ENCODE results near the gene PRKAB1.
"Not testable (repeated sequence)": the region's sequence is repeated elsewhere in the genome, so short reads cannot be mapped to it uniquely, and the experiment has no call there.

Gene PRKAB1

DNA sequence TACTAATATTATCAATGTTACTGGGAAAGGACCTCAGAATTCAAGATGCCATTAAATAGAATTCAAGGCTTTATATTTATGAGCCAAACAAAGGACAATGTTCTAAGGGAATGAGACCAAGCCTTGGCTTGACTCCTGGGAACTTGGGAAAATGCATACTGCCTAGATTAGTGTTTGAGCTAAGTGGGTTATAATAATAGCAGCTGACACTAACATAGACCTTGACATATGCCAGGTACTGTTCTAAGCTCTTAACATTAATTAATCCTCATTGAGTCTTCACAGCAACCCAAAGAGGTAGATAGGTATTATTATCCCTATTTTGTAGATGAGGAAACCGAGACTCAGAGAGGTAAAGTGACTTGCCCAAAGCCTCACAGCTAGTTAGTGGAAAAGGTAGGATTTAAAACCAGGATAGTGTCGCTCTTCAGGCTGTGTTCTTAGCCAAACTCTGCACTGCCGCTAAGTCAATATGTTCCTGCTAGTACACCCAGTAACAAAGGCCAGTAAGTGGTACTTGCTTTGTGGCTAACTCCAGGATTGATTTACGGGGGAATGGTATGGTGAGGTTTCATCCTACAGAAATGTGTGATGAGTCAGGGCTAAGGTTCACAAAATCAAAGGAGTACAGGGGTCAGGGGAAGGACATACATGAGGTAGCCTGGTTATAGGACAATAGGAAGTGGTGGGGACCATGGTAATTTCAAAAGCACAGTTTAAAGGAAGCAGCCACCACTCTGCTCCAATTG is 35.8 kb upstream of the PRKAB1 start:
- 91 to 93% methylated on average over 4 of the region's 4 CpGs for WGBS, 2 experiments
- Histone ChIP-seq H3K36me3 (ENCODE audit: control insufficient read depth, insufficient read depth, low read length) (no peaks in the 10 kb centered on the region), H3K4me3 (ENCODE audit: insufficient read depth, low read depth, low read length) (no peak overlapping the region), H3K9me3 (ENCODE audit: control insufficient read depth, low read length) (no peaks in the 10 kb centered on the region), H3K27me3 (ENCODE audit: control insufficient read depth, insufficient read depth, low read length, poor library complexity, severe bottlenecking) (no peaks in the 10 kb centered on the region), H3K27ac (ENCODE audit: insufficient read depth, low read depth, low read length, poor library complexity, severe bottlenecking) (no peak overlapping the region), H3K4me1 (ENCODE audit: control insufficient read depth, insufficient read depth, low read length) (no peaks in the 10 kb centered on the region)

- no peak overlapping the region for H3K27ac ChIP-seq (ENCODE audit: insufficient read depth, low read depth, low read length, poor library complexity, severe bottlenecking)
- H3K9me3 ChIP-seq (ENCODE audit: control insufficient read depth, low read length), result no peaks in the 10 kb centered on the region
- WGBS, 2 experiments, result 85 to 88% methylated on average over 6 of the region's 6 CpGs
- H3K4me3 ChIP-seq (ENCODE audit: insufficient read depth, low read depth, low read length), result no peak overlapping the region
- no peaks in the 10 kb centered on the region for H3K27me3 ChIP-seq (ENCODE audit: control insufficient read depth, insufficient read depth, low read length, poor library complexity, severe bottlenecking)
- no peaks in the 10 kb centered on the region for H3K4me1 ChIP-seq (ENCODE audit: control insufficient read depth, insufficient read depth, low read length)
- no peaks in the 10 kb centered on the region for H3K36me3 ChIP-seq (ENCODE audit: control insufficient read depth, insufficient read depth, low read length)
Observed at GRCh38 chr12:119634743-119635142, 33.2 kb upstream of the PRKAB1 start.

DNA sequence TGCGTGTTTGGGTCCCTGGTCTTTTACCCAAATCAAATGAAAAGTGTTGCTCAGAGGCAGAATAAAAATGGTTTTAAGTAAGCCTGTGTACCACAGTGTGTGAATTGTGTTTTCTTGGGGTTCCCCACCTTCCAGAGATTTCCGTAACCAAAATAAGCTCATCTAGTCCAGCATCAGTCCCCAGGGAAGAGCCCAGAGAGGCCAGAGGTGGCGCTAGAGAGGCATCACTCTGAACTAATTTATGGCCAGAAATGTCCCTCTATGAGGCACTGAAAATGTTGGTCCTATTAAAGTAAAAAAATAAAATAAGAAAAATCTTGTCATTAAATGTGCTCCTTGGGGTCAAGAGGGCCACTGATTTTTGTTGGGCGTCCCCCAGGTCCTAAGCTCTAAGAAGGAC is 24.9 kb upstream of the PRKAB1 start:
- Histone ChIP-seq H3K4me1 (ENCODE audit: control insufficient read depth, insufficient read depth, low read length) (no peaks in the 10 kb centered on the region), H3K27me3 (ENCODE audit: control insufficient read depth, insufficient read depth, low read length, poor library complexity, severe bottlenecking) (no peaks in the 10 kb centered on the region), H3K27ac (ENCODE audit: insufficient read depth, low read depth, low read length, poor library complexity, severe bottlenecking) (no peak overlapping the region), H3K9me3 (ENCODE audit: control insufficient read depth, low read length) (no peaks in the 10 kb centered on the region), H3K4me3 (ENCODE audit: insufficient read depth, low read depth, low read length) (no peak overlapping the region), H3K36me3 (ENCODE audit: control insufficient read depth, insufficient read depth, low read length) (no peaks in the 10 kb centered on the region)
- 70 to 81% methylated on average over 4 of the region's 4 CpGs for WGBS, 2 experiments

GRCh38 chr12:119644930-119645329 is 23.0 kb upstream of the PRKAB1 start:
- H3K27ac ChIP-seq (ENCODE audit: insufficient read depth, low read depth, low read length, poor library complexity, severe bottlenecking), result no peak overlapping the region
- H3K4me3 ChIP-seq (ENCODE audit: insufficient read depth, low read depth, low read length), result no peak overlapping the region
- no peaks in the 10 kb centered on the region for H3K36me3 ChIP-seq (ENCODE audit: control insufficient read depth, insufficient read depth, low read length)
- H3K27me3 ChIP-seq (ENCODE audit: control insufficient read depth, insufficient read depth, low read length, poor library complexity, severe bottlenecking), result no peaks in the 10 kb centered on the region
- WGBS, 2 experiments, result 88 to 91% methylated on average over 3 of the region's 3 CpGs
- no peaks in the 10 kb centered on the region for H3K4me1 ChIP-seq (ENCODE audit: control insufficient read depth, insufficient read depth, low read length)
- no peaks in the 10 kb centered on the region for H3K9me3 ChIP-seq (ENCODE audit: control insufficient read depth, low read length)

GRCh38 chr12:119645535-119646059 is 22.3 kb upstream of the PRKAB1 start:
- Histone ChIP-seq H3K36me3 (ENCODE audit: control insufficient read depth, insufficient read depth, low read length) (no peaks in the 10 kb centered on the region), H3K4me1 (ENCODE audit: control insufficient read depth, insufficient read depth, low read length) (no peaks in the 10 kb centered on the region)
- WGBS, 2 experiments, result 86 to 88% methylated on average over 7 of the region's 7 CpGs

DNA sequence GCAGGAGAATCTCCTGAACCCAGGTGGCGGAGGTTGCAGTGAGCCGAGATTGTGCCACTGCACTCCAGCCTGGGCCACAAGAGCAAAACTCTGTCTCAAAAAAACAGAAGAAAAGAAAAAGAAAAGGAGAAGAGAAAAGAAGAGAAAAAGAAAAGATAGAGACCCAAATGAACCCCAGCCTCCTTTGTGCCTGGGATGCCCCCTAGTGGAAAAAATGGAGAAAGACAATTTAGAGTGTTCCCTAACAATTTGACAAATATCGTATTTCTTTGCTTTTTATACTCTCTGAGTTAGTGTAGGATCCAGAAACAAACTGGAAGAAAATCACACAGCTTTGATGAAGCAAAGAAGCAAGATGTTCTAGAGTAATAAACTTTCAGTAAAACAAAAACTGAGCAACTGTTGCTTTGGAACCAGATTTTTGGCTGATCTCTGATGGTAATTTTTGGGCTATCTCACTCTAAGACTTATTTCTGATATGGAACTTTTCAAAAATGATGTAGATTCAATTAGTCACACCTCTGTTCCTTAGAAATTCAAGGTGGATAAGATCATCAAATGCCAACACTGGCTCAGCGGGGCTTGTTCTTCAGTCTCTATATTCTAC is 18.6 kb upstream of the PRKAB1 start:
- H3K27ac ChIP-seq (ENCODE audit: insufficient read depth, low read depth, low read length, poor library complexity, severe bottlenecking), result no peak overlapping the region
- no peak overlapping the region for H3K4me3 ChIP-seq (ENCODE audit: insufficient read depth, low read depth, low read length)
- no peaks in the 10 kb centered on the region for H3K4me1 ChIP-seq (ENCODE audit: control insufficient read depth, insufficient read depth, low read length)
- H3K27me3 ChIP-seq (ENCODE audit: control insufficient read depth, insufficient read depth, low read length, poor library complexity, severe bottlenecking), result no peaks in the 10 kb centered on the region
- 70 to 78% methylated on average over 4 of the region's 4 CpGs for WGBS, 2 experiments
- H3K36me3 ChIP-seq (ENCODE audit: control insufficient read depth, insufficient read depth, low read length), result no peaks in the 10 kb centered on the region
- peaks cover 3% of the 10 kb centered on the region for H3K9me3 ChIP-seq (ENCODE audit: control insufficient read depth, low read length)

More at GRCh38 chr12:119645535-119646059, 22.3 kb upstream of the PRKAB1 start:
- Histone ChIP-seq H3K9me3 (ENCODE audit: control insufficient read depth, low read length) (no peaks in the 10 kb centered on the region), H3K27me3 (ENCODE audit: control insufficient read depth, insufficient read depth, low read length, poor library complexity, severe bottlenecking) (no peaks in the 10 kb centered on the region), H3K4me3 (ENCODE audit: insufficient read depth, low read depth, low read length) (no peak overlapping the region), H3K27ac (ENCODE audit: insufficient read depth, low read depth, low read length, poor library complexity, severe bottlenecking) (no peak overlapping the region)

DNA sequence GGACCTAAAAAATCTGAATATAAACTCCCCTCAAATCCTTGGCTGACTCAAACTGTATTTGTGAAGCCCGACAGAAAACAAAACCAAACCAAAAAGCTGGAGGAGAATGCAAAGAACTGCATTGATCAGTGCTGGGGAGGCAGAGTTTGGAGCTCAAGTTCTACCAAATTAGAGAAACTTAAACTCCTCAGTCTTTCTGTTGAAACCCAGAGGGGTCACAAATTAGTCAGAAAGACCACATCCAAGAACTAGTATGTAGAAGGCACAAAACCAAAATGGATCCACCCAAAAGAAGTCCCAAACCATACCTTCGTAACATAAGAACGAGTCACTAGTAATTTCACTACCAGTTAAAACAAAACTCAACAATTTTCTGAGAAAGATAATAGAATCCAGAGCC is 15.3 kb upstream of the PRKAB1 start:
- WGBS, 2 experiments, result 71 to 76% methylated on average over 3 of the region's 3 CpGs
- no peaks in the 10 kb centered on the region for H3K4me1 ChIP-seq (ENCODE audit: control insufficient read depth, insufficient read depth, low read length)
- peaks cover 3% of the 10 kb centered on the region for H3K9me3 ChIP-seq (ENCODE audit: control insufficient read depth, low read length)
- no peaks in the 10 kb centered on the region for H3K36me3 ChIP-seq (ENCODE audit: control insufficient read depth, insufficient read depth, low read length)
- H3K27me3 ChIP-seq (ENCODE audit: control insufficient read depth, insufficient read depth, low read length, poor library complexity, severe bottlenecking), result no peaks in the 10 kb centered on the region
- H3K4me3 ChIP-seq (ENCODE audit: insufficient read depth, low read depth, low read length), result no peak overlapping the region
- H3K27ac ChIP-seq (ENCODE audit: insufficient read depth, low read depth, low read length, poor library complexity, severe bottlenecking), result no peak overlapping the region

DNA sequence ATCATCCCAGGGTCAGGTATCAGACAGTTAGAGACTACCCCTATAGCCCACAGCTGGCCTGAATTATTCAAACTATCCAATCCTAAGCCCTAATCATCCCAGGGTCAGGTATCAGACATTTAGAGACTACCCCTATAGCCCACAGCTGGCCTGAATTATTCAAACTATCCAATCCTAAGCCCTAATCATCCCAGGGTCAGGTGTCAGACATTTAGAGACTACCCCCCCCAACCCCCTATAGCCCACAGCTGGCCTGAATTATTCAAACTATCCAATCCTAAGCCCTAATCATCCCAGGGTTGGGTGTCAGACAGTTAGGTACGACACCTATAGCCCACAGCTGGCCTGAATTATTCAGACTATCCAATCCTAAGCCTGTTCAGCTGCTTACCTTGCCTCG is 10.9 kb upstream of the PRKAB1 start:
- H3K27ac ChIP-seq (ENCODE audit: insufficient read depth, low read depth, low read length, poor library complexity, severe bottlenecking); H3K36me3 ChIP-seq (ENCODE audit: control insufficient read depth, insufficient read depth, low read length); H3K27me3 ChIP-seq (ENCODE audit: control insufficient read depth, insufficient read depth, low read length, poor library complexity, severe bottlenecking); H3K9me3 ChIP-seq (ENCODE audit: control insufficient read depth, low read length); H3K4me3 ChIP-seq (ENCODE audit: insufficient read depth, low read depth, low read length); H3K4me1 ChIP-seq (ENCODE audit: control insufficient read depth, insufficient read depth, low read length): not testable (repeated sequence)
- 81 to 85% methylated on average over 2 of the region's 2 CpGs for WGBS, 2 experiments

GRCh38 chr12:119658166-119658565 is 9.8 kb upstream of the PRKAB1 start:
- H3K4me1 ChIP-seq (ENCODE audit: control insufficient read depth, insufficient read depth, low read length); H3K4me3 ChIP-seq (ENCODE audit: insufficient read depth, low read depth, low read length); H3K27me3 ChIP-seq (ENCODE audit: control insufficient read depth, insufficient read depth, low read length, poor library complexity, severe bottlenecking); H3K9me3 ChIP-seq (ENCODE audit: control insufficient read depth, low read length); H3K36me3 ChIP-seq (ENCODE audit: control insufficient read depth, insufficient read depth, low read length); H3K27ac ChIP-seq (ENCODE audit: insufficient read depth, low read depth, low read length, poor library complexity, severe bottlenecking): not testable (repeated sequence)
- 94 to 95% methylated on average over 5 of the region's 6 CpGs for WGBS, 2 experiments

GRCh38 chr12:119659289-119659897 is 8.5 kb upstream of the PRKAB1 start:
- Histone ChIP-seq H3K9me3 (ENCODE audit: control insufficient read depth, low read length) (no peaks in the 10 kb centered on the region), H3K4me1 (ENCODE audit: control insufficient read depth, insufficient read depth, low read length) (no peaks in the 10 kb centered on the region), H3K36me3 (ENCODE audit: control insufficient read depth, insufficient read depth, low read length) (no peaks in the 10 kb centered on the region), H3K4me3 (ENCODE audit: insufficient read depth, low read depth, low read length) (no peak overlapping the region), H3K27ac (ENCODE audit: insufficient read depth, low read depth, low read length, poor library complexity, severe bottlenecking) (no peak overlapping the region), H3K27me3 (ENCODE audit: control insufficient read depth, insufficient read depth, low read length, poor library complexity, severe bottlenecking) (no peaks in the 10 kb centered on the region)
- 49 to 59% methylated on average over 4 to 5 of the region's 6 CpGs for WGBS, 2 experiments
